ENCODE data around the gene C22orf15.

Gene C22orf15

GRCh38 chr22:23774922-23775436 is 12.2 kb downstream of the C22orf15 start:
- DNase-seq (ENCODE audit: low spot score) (no peak), ATAC-seq (ENCODE audit: low read depth) (no peak)
- no peaks in the 10 kb centered on the region for H3K4me1 ChIP-seq (ENCODE audit: insufficient read depth, poor library complexity, severe bottlenecking)
- no peaks in the 10 kb centered on the region for H3K27me3 ChIP-seq (ENCODE audit: insufficient read depth, poor library complexity, severe bottlenecking)
- TF ChIP-seq CTCF (IDR thresholded peaks at IDR 0.05; ENCODE audit: poor library complexity, severe bottlenecking), result no peak
- H3K36me3 ChIP-seq (ENCODE audit: low read depth), result no peaks in the 10 kb centered on the region
- no peak overlapping the region for H3K4me3 ChIP-seq (ENCODE audit: severe bottlenecking)
- no peak overlapping the region for H3K27ac ChIP-seq (ENCODE audit: poor library complexity, severe bottlenecking)
- H3K9me3 ChIP-seq (ENCODE audit: severe bottlenecking), result no peaks in the 10 kb centered on the region

- no peaks in the 10 kb centered on the region for H3K9me3 ChIP-seq (ENCODE audit: severe bottlenecking)
- TF ChIP-seq CTCF (IDR thresholded peaks at IDR 0.05; ENCODE audit: poor library complexity, severe bottlenecking), result no peak
- no peak overlapping the region for H3K4me3 ChIP-seq (ENCODE audit: severe bottlenecking)
These were observed 13.1 kb downstream of the C22orf15 start for GRCh38 chr22:23775779-23776375.

GRCh38 chr22:23777776-23778576 is 15.2 kb downstream of the C22orf15 start:
- Histone ChIP-seq H3K27me3 (ENCODE audit: insufficient read depth, poor library complexity, severe bottlenecking) (no peaks in the 10 kb centered on the region), H3K27ac (ENCODE audit: poor library complexity, severe bottlenecking) (no peak overlapping the region), H3K4me3 (ENCODE audit: severe bottlenecking) (no peak overlapping the region), H3K9me3 (ENCODE audit: severe bottlenecking) (no peaks in the 10 kb centered on the region), H3K36me3 (ENCODE audit: low read depth) (no peaks in the 10 kb centered on the region), H3K4me1 (ENCODE audit: insufficient read depth, poor library complexity, severe bottlenecking) (peaks cover 11% of the 10 kb centered on the region)
- TF ChIP-seq CTCF (IDR thresholded peaks at IDR 0.05; ENCODE audit: poor library complexity, severe bottlenecking), result no peak
- no peak for ATAC-seq (ENCODE audit: low read depth)
- no peak for DNase-seq (ENCODE audit: low spot score)

More at GRCh38 chr22:23775779-23776375, 13.1 kb downstream of the C22orf15 start:
- no peaks in the 10 kb centered on the region for H3K4me1 ChIP-seq (ENCODE audit: insufficient read depth, poor library complexity, severe bottlenecking)
- no peaks in the 10 kb centered on the region for H3K27me3 ChIP-seq (ENCODE audit: insufficient read depth, poor library complexity, severe bottlenecking)
- H3K36me3 ChIP-seq (ENCODE audit: low read depth), result no peaks in the 10 kb centered on the region
- no peak for DNase-seq (ENCODE audit: low spot score)
- H3K27ac ChIP-seq (ENCODE audit: poor library complexity, severe bottlenecking), result no peak overlapping the region
- 0 out of 3 replicates have a peak, but pooled peaks have one; percentile 18 for ATAC-seq (ENCODE audit: low read depth)

GRCh38 chr22:23778577-23778900 is 15.7 kb downstream of the C22orf15 start:
- H3K4me1 ChIP-seq (ENCODE audit: insufficient read depth, poor library complexity, severe bottlenecking), result peaks cover 11% of the 10 kb centered on the region
- no peaks in the 10 kb centered on the region for H3K9me3 ChIP-seq (ENCODE audit: severe bottlenecking)
- H3K27me3 ChIP-seq (ENCODE audit: insufficient read depth, poor library complexity, severe bottlenecking), result no peaks in the 10 kb centered on the region
- no peak overlapping the region for H3K4me3 ChIP-seq (ENCODE audit: severe bottlenecking)
- DNase-seq (ENCODE audit: low spot score) (no peak), ATAC-seq (ENCODE audit: low read depth) (no peak)
- no peak overlapping the region for H3K27ac ChIP-seq (ENCODE audit: poor library complexity, severe bottlenecking)
- no peak for TF ChIP-seq CTCF (IDR thresholded peaks at IDR 0.05; ENCODE audit: poor library complexity, severe bottlenecking)
- no peaks in the 10 kb centered on the region for H3K36me3 ChIP-seq (ENCODE audit: low read depth)

- Histone ChIP-seq H3K27ac (ENCODE audit: poor library complexity, severe bottlenecking) (no peak overlapping the region), H3K9me3 (ENCODE audit: severe bottlenecking) (no peaks in the 10 kb centered on the region), H3K36me3 (ENCODE audit: low read depth) (no peaks in the 10 kb centered on the region), H3K4me1 (ENCODE audit: insufficient read depth, poor library complexity, severe bottlenecking) (peaks cover 11% of the 10 kb centered on the region), H3K4me3 (ENCODE audit: severe bottlenecking) (no peak overlapping the region), H3K27me3 (ENCODE audit: insufficient read depth, poor library complexity, severe bottlenecking) (no peaks in the 10 kb centered on the region)
- DNase-seq (ENCODE audit: low spot score), result no peak
- TF ChIP-seq CTCF (IDR thresholded peaks at IDR 0.05; ENCODE audit: poor library complexity, severe bottlenecking), result no peak
- ATAC-seq (ENCODE audit: low read depth), result no peak
These were observed 16.3 kb downstream of the C22orf15 start for GRCh38 chr22:23779083-23779482.
